Mucosa of gallbladder (tissue), 1 donor: ENCODE results near the gene PTPRN2. TPM values are rescaled to one million over a fixed set of nuclear protein-coding genes. Genes with fewer than 3 reads are reported as not detected.
"Not testable (repeated sequence)": the region's sequence is repeated elsewhere in the genome, so short reads cannot be mapped to it uniquely, and the experiment has no call there.

ENCODE experiments used
- DNase-seq: peaks from one replicate; pipeline ENCODE4 v3.0.0-alpha.2; 2020; ENCODE audit warnings: low spot score
- total RNA-seq: library from RNA; stranded (reverse); gene quantifications from one replicate; pipeline ENCODE4 v1.2.1, GENCODE V29; 2021
- donor health status: DM: no; HTN: no; CAD: no.

PTPRN2 gene
- total RNA-seq, 1 donor from 2014 or later = 11.9 TPM

DNA sequence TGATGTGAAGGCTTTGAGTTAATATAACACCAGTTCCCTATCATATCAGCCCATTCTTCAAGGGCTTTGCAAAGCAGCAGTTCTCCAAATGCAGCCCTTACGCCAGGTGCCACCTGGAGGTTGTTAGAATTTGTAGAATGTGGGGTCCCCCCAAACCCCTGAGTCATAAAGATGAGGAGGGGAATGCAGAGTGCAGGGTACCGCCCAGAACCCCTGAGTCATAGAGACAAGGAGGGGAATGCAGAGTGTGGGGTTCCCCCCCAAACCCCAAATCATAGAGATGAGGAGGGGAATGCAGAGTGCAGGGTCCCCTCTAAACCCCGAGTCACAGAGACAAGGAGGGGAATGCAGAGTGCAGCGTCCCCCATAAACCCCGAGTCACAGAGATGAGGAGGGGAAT lies 605.8 kb downstream of the PTPRN2 start:
- DNase-seq = no peak

DNA sequence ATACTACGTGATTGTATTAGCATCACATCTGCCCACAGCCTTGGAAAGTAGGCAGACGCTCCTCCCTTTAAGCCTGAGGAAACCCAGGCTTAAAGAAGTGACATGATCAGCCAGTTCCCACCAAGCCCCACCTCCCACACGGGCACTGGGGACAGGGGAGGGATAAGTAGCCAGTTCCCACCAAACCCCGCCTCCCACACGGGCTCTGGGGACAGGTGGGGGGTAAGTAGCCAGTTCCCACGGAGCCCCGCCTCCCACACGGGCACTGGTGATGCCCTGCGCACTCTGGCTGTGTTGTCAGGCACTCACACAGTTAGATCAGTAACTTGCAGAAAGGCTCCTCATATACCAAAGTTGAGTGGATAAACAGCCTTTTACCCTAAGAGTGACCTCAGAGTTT lies 606.8 kb downstream of the PTPRN2 start:
- DNase-seq = no peak

DNA sequence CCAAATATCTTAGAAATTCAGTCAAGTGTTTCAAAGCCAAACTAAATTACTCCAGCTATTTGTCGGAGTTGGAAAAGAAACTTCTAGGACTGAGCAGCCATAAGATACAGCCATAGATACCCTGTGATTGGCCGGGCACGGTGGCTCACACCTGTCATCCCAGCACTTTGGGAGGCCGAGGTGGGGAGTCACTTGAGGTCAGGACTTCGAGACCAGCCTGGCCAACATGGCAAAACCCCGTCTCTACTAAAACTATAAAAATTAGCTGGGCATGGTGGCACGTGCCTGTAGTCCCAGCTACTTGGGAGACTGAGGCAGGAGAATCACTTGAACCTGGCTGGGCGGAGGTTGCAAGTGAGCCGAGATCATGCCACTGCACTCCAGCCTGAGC lies 607.3 kb downstream of the PTPRN2 start:
- DNase-seq = not testable (repeated sequence)

DNA sequence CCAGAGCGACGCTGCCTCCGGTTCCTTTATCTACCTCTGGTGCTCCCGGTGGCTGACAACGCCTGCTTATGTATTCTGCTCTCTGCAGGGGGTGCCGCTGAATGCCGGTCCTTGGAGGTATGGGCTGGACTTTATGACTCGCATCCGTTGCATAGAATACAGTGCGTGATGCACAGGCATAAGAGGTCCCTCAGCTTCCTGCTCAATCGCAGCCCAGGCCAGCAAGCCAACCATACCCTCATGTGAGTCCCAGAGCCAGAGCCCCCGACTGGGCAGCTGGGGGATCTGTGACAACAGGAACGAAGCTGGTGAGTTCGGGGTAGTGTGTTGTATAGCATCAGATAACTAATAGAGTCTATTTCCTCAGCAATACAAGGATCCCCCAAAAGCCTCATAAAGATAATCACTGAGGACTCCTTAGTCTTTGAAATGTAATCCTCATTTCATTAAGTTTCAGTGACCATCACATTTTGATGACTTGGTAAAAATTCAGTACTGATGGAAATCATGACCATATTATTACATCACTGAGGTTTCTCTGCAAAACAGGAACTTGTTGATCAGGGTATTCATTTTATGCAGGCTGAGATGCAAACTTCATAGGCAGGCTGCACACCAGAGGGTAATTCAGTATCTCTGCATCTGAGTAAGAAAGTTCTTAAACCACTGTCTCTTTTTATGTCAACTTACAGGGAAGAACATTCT lies 607.8 kb downstream of the PTPRN2 start:
- no peak for DNase-seq

DNA sequence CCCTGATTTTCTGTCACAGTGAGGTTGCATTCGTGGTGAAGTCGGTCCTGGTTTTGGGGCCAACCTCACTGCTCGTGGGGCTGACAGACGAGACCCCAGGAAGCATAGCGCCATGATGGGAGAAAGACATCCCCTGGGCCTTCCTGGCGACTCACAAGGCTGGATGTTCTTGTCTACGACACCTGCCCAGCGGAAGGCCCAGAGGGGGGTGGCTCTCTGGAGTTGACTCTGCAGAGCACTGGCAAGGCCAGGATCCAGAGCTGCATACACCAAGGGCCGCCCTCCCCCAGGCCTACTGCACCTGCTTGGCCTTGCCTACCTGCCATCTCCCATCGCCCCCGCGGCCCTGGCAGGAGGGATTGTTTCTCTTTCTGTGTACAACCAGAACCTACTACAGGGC lies 608.9 kb downstream of the PTPRN2 start:
- no peak for DNase-seq

DNA sequence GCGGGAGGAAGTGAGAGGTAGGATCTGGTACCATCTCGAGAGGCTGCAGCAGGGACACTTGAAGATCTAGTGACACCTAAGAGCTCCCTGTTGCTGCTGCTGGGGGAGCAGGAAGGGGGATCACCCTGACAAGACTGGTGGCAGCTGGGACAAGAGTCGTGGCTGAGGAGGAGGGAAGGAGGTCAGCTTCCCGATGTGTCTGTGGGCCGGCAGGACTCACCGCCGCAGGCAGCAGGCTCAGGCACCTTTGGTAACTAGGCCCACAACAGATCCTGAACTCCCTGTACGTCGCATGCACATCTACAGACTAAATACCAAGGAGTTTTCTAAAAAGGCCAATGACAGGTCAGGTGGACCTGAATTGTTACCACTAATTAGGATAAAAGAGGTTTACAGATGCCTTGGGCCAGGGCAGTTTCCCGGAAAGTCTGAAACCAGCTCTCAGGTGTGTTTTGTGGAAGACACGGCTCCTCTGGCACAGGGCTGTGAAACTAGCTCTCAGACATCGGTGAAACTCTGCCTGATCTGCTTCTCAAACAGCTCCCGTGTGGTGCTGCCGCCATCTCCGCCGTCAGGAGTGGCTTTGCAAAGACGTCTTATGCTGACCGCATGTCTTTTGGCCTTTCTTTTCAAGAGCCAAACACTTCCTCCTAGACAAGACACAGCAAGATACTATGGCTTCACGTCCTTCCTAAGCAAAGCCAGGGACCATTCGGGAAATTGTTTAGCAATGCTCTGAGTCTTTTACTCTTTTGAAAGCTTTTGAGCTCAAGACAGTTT lies 609.7 kb downstream of the PTPRN2 start:
- no peak for DNase-seq

DNA sequence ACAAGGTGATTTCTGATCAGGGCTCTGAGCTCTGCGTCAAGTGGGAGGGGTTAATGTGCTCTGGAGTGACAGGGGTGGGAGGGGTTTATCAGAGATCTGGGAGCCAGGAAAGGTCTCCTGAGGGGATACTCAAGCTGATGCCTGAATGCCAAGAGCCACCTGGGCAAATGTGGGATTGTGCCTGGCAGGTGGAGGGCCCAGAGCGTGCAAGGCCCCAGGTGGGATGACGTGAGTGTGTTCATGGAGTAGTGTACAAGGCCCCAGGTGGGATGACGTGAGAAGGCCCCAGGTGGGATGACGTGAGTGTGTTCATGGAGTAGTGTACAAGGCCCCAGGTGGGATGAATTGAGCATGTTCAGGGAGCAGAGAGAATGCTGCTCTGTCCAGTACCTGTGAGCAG lies 610.3 kb downstream of the PTPRN2 start:
- DNase-seq = no peak

DNA sequence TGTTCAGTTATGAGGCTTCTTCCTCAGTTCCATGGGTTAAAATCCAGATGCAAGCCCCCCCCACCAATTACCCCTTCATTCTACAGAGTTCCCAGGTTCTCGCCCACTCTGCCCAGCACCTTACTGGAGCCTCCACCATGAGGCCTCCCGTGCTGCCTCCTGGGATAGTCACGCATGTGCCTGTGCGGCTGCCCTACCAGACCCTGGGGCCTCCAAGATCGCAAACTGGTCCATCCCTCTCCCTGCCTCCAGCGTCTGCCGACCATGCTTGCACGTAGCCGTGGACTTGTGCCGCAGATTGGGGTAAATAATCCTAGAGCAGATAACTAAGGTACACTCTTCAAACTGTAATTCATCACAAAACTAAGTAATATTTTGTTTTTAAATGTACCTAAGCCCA lies 611.2 kb downstream of the PTPRN2 start:
- no peak for DNase-seq

DNA sequence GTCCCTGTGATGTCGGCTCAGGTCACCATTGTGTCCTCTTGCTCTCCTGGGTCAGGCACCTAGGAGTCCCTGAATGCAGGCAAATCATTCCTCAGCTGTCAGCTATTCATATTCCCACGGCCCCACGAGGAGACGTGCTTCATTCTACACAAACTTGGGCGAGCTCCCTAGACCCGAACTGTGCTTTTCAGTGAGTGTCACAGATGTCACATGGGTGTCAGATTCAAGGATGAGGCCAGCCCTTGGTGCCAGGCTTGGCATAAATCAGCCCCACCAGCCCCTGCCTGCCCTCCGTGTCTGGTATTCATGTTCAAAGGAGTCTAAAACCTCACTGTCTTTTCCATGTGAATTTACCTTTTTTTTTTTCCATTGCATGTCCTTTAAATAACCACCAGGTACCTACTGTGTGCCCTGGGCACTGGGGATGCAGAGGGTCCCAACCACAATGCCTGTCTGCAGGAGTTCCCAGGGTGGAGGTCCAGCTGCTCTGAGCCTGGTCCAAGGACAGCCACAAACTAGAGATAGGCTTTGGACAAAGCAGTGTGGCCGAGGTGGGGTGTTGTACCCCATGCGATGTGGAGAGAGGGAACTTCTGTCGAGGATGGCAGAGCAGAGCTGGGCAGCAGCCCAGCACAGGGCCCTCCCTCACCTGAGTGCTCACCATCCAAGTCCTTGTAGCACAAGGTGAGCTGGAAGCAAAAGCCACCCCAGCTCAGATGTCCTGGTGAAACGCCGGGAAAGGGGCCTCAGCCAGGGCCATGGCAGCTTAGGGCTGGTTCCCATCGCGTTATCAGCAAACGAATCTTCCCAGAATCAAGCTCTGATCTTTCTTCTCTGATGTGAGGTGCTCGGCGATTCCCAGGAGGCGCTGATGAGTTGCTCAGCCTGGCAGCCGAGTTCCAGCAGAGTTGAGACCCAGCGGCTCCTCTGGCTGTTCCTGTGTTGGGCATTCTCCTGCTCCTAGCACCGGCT lies 611.9 kb downstream of the PTPRN2 start:
- no peak for DNase-seq

DNA sequence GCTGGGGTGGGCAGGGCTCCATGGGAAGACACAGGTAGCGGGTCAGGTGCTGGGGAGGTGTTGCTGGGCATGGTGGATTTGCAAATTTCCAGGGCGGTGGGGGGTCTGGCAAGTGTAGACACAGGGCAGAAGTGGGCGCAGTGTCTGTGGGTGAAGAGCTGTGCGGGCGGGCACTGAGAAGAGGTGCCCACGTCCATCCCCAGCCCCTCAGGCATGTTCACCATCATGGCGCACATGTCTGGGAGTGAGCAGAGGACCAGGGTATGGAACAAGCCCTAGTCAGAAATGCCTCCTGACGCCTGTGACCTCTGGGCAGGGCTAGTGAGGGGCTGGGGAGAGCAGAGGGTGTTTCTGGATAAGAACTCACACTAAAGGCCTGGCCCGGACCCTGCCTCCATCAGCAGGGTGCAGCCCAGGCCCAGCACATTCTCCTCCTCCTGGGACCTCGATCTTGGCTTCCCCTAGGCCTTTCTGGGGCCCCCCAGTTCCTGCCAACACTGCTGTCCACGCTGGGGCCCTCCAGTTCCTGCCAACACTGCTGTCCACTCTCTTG lies 612.9 kb downstream of the PTPRN2 start:
- no peak for DNase-seq

DNA sequence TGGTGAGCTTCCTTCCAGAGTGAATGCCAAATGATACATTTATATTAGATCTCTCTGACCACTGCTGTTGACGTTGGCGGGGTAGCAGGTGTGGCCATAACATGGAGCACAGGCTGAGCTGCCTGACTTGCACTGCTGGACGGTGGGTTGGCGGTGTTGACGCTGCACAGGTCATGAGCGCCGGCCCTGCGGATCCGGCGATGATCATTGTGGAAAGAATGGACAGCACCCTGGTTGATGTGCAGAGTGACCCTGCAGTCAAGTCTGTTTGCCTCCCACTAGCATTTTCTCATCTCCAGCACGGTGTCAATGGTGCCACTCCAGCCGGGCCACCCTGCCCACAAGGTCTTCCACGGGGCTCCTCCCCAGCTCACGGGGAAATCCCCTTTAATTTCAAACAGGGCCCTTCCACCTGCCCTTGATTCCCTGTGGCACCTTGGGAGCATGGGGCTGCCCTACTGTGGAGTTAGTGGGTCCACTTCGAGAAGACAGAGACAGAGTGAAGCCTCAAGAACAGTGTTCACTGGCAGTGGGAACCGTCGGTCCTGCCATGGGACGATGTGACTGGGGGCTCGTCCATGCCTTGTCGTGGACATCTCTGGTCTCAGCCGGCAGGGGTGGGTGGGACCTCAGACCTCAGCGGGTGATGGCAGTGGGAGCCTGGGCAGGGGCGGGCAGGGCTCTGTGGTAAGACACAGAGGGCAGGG lies 613.5 kb downstream of the PTPRN2 start:
- no peak for DNase-seq

DNA sequence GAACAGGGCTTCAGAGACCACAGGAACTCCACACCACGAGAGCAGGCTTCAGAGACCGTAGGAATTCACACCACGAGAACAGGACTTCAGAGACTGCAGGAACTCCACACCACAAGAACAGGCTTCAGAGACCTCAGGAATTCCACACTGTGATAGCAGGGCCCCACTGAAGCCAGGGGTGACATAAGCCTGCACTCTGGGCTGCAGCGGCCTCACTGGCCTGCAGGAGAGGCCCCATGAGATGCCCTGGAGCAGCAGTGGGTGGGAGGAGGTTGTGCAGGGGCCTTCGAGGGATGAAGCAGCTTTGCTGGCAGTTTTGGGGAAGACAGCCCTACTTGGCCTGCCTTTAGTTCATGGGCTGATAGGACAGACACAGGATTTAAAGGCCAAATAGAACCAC lies 614.7 kb downstream of the PTPRN2 start:
- no peak for DNase-seq

DNA sequence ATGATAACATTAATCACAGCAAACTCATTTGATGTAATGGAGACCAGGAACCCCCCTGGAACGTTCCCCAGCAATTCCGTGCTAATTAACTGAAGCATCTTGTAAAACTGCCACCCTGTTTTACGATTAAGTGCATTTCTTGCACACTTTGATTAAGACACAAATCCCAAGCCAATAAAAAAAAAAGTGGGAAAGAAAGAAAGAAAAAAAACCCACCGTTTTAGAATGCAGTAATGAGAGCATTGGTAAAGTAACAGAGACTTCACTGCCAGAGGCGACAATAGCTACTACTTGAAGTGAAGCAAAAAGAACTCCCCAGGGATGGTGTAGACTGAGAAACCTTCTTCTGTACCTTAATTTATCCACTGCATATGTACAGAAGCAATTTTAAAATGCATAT lies 616.1 kb downstream of the PTPRN2 start:
- no peak for DNase-seq

DNA sequence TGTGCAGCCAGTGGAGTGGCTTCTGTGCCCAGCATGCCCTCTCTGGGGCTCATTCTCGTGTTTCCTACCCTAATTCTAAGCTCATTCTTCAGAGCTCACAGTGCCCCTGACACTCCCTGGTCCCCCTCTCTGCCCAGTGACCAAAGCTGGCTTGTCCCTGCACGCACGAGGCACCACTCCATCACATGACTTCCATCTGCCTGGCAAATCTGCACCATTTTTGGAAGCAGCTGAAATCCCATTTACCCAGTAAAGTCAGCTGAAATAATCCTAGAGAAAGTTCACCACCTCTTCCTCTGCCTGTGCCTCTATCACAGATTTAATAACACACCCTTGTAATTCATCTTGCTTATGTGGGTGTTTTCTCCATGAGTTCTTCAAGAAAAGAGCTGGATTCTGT lies 616.9 kb downstream of the PTPRN2 start:
- DNase-seq = no peak

DNA sequence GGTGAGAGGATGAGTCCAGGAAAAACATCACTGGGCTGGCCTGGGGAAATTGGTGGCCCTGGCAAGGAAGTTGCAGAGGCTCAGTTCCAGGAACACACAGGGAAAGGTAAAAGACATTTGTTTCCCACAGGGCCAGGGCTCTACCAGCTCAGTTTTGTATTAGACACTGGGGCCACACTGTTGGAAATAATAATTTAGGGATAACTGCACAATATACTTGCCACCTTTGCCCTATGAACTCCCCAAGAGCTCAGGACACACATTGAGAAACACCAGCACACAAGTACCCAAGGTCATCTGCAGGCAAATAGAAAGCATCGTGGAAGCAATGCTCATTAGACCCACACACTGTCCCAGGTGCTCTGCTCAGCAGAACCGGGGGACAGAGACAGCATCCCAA lies 617.6 kb downstream of the PTPRN2 start:
- DNase-seq = no peak

DNA sequence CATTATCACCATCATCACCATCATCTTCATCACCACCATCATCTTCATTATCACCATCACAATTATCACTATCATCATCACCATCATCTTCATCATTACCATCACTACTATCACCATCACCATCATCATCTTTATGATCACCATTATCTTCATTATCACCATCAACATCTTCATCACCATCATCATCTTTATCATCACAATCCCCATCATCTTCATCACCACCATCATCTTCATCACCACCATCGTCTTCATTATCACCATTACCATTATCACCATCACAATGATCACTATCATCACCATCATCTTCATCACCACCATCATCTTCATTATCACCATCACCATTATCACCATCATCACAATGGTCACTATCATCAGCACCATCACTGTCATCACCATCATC lies 621.1 kb downstream of the PTPRN2 start:
- no peak for DNase-seq

DNA sequence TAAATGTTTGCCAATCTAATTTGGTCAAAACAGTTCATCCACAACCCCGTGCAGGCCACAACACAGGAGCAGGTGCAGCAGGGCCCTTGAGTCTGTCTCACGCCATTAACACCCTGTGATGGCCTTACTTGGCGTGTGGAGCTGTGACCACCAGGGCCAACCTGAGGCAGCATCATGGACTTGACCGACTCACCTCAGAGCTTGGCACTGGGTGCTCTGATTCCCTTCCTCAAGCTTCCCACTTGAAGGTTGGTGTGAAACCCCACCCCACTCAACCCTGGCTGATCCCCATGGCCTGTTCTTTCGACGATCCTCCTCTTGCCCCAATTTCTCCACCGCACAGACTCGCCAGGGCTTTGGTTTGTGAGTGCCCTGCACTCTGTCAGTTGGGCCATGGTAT lies 623.1 kb downstream of the PTPRN2 start:
- no peak for DNase-seq

DNA sequence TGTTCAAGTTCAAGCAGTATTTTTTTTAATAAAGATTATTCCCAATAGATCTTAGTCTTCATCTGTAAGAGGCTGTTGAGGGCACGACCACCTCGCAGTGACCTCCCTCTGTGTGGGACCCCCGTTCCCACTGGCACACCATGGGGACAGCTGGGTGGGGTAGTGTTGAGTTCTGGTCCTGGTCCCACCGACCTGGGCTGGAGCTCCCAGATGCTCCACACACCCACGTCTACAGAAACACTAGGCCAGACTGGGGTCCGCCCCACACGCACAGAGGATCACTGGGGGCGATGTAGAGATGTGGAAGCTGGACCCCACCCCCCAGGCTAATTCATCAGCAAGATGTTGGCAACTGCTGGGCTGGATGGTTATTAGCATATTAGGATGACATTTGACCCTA lies 623.6 kb downstream of the PTPRN2 start:
- no peak for DNase-seq

DNA sequence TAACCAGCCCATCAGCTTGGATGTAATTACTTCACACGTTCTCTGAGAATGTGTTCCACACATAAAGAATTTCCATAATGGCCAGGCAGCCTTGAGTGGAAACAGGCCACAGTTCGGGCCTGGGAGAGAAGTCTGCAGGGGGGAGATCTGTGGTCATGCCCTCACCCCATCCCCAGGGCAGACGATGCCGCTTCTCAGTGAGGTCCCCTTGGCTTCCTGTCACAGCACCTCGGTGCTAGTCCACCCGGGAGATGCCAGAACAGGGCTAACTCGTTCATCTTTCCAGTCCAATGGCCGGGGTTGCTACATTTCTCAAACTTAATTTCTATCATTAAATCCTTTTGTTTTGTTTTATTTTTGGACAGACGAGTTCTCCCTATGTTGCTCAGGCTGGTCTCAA lies 624.1 kb downstream of the PTPRN2 start:
- no peak for DNase-seq

DNA sequence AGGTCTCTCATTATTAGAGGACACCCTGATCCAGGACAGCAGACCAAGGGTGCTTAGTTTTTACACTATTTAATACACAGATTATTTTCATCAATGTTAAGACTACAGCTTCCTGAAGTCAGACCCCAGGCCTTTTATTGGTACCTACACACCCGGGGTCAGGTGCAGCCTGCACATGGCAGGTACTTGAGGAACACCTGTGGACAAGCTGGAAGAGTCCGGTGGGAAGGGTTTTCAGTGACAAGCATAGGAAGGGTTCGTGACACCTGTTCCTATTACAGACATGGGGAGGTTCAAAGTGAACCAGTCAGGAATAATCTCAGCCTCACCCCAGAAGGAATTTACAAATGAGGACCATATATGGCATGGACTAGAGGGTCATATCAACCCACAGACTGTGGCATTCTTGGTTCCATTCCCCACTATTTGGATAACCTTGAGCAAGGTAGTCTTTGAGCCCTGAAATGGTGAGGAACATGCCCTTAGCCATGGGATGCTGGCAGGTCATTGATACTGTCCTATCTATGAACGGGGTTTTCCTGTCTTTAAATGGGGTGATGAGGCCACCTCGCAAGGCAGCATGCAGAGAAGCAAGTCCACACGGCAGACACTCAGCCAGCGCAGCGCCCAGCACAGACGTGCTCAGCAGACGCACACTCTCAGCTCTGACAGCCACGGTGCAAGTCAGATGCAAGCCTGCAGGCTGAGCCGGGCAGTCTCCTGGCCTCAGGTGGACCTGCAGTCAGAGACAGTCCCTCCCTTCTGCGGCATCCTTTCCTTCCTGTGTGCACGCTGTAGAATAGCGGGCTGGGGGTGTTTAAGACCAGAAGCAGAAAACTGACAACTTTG lies 624.9 kb downstream of the PTPRN2 start:
- no peak for DNase-seq
